Activated CD8-positive, alpha-beta T cell treated with anti-CD3 and anti-CD28 coated beads for 36 hours (primary cell): ENCODE results near the gene SIRT7. TPM values are rescaled to one million over a fixed set of nuclear protein-coding genes. Genes with fewer than 3 reads are reported as not detected.

Source experiments
- ATAC-seq: fragments of 200-7000 bp; cut with Tn5 transposase; one replicate; pipeline ENCODE4 v1.10.0; 2021; ENCODE audit warnings: mild to moderate bottlenecking, moderate library complexity
- CTCF ChIA-PET: fragments of 350-600 bp; sonication (Branson Sonifier 250); formaldehyde crosslinking; loops from one replicate; lab custom pipeline; 2021; ENCODE audit warnings: antibody characterized with exemption; lab: Charles Lee
- POLR2A ChIA-PET: fragments of 350-600 bp; sonication (Branson Sonifier 250); formaldehyde crosslinking; loops from one replicate; lab custom pipeline; 2021; ENCODE audit warnings: antibody characterized with exemption; lab: Charles Lee
- DNase-seq: peaks from one replicate; pipeline ENCODE4 v3.0.0-alpha.2; 2020
- H3K27ac Mint-ChIP-seq: one replicate; pipeline ENCODE4 v1.8.0; 2021; ENCODE audit warnings: mild to moderate bottlenecking, mixed read lengths
- H3K27me3 Mint-ChIP-seq: one replicate; pipeline ENCODE4 v1.8.0; 2021; ENCODE audit warnings: mixed read lengths
- H3K36me3 Mint-ChIP-seq: one replicate; pipeline ENCODE4 v1.8.0; 2021; ENCODE audit warnings: low read depth, mixed read lengths
- H3K4me1 Mint-ChIP-seq: one replicate; pipeline ENCODE4 v1.8.0; 2021; ENCODE audit warnings: low read depth, mixed read lengths
- H3K4me3 Mint-ChIP-seq: one replicate; pipeline ENCODE4 v1.8.0; 2021; ENCODE audit warnings: mild to moderate bottlenecking, moderate library complexity, mixed read lengths
- H3K9me3 Mint-ChIP-seq: one replicate; pipeline ENCODE4 v1.8.0; 2021; ENCODE audit warnings: mixed read lengths
- intact Hi-C: fragments of 100-400 bp; cut with micrococcal nuclease; formaldehyde crosslinking; loops from one replicate; pipeline ENCODE4 v1.10.0; 2022
- total RNA-seq, 2 experiments: library from RNA; stranded (reverse); gene quantifications; one replicate each; pipeline ENCODE4 v1.2.3, GENCODE V29; 2021
- TF ChIP-seq, protein P1 (sequence below): fragments of 200-600 bp; IDR thresholded peaks from one replicate; pipeline ENCODE4 v1.8.0; 2022; ENCODE audit warnings: antibody characterized with exemption, mild to moderate bottlenecking

Gene SIRT7
- total RNA-seq, 2 experiments from 2014 or later: 28.1 to 32.0 TPM

DNA sequence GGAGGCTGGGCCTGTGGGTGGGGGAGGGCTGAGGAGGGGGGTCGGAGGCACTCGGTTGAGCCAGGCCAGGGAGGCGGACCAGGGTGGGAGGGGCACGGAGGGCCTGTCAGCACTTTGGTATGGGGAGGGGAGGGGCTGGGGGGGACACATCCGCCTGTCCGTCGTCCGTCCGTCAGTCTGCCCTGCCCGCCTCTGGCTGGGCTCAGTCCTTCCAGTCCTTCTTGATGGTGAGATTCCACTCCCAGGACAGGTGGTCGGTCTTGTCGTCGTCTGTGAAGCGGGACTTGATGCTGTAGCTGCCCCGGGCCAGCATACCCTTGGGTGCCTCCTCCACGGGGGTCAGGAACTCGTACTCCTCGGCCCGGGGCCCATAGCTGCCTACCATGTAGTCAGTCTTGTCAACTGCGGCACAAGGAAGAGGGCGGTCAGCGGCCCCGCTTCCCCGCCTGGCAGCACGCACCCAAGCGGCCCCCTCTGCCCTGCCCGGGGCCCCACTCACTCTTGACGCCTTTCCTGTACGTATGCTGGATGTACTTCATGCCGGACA, 49.2 kb downstream of the SIRT7 start:
- H3K4me1 Mint-ChIP-seq: peaks cover 38% of the 10 kb centered on the region
- H3K36me3 Mint-ChIP-seq: peaks cover 40% of the 10 kb centered on the region
- peak overlapping the region; percentile 67 for H3K27ac Mint-ChIP-seq
- H3K9me3 Mint-ChIP-seq: no peaks in the 10 kb centered on the region
- CTCF ChIA-PET: interaction anchor here (0.9 to 2.2 kb wide), 12 partner anchors 9 to 236 kb away, joined by 3 to 13 read pairs (median 4); partner anchors contain the start of genes ARL16, CENPX, HGS and LRRC45
- ATAC-seq (no peak), DNase-seq (peak; percentile 38)
- intact Hi-C loops: no loop called here
- peak overlapping the region; percentile 88 for H3K4me3 Mint-ChIP-seq
- TF ChIP-seq, protein P1, sequence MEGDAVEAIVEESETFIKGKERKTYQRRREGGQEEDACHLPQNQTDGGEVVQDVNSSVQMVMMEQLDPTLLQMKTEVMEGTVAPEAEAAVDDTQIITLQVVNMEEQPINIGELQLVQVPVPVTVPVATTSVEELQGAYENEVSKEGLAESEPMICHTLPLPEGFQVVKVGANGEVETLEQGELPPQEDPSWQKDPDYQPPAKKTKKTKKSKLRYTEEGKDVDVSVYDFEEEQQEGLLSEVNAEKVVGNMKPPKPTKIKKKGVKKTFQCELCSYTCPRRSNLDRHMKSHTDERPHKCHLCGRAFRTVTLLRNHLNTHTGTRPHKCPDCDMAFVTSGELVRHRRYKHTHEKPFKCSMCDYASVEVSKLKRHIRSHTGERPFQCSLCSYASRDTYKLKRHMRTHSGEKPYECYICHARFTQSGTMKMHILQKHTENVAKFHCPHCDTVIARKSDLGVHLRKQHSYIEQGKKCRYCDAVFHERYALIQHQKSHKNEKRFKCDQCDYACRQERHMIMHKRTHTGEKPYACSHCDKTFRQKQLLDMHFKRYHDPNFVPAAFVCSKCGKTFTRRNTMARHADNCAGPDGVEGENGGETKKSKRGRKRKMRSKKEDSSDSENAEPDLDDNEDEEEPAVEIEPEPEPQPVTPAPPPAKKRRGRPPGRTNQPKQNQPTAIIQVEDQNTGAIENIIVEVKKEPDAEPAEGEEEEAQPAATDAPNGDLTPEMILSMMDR: no peak
- POLR2A ChIA-PET: interaction anchor here (1.0 to 7.3 kb wide), 9 partner anchors 8 to 202 kb away, joined by 3 to 73 read pairs (median 10); partner anchors contain the start of genes ALYREF, ANAPC11, CCDC137 and MCRIP1
- H3K27me3 Mint-ChIP-seq: no peaks in the 10 kb centered on the region

DNA sequence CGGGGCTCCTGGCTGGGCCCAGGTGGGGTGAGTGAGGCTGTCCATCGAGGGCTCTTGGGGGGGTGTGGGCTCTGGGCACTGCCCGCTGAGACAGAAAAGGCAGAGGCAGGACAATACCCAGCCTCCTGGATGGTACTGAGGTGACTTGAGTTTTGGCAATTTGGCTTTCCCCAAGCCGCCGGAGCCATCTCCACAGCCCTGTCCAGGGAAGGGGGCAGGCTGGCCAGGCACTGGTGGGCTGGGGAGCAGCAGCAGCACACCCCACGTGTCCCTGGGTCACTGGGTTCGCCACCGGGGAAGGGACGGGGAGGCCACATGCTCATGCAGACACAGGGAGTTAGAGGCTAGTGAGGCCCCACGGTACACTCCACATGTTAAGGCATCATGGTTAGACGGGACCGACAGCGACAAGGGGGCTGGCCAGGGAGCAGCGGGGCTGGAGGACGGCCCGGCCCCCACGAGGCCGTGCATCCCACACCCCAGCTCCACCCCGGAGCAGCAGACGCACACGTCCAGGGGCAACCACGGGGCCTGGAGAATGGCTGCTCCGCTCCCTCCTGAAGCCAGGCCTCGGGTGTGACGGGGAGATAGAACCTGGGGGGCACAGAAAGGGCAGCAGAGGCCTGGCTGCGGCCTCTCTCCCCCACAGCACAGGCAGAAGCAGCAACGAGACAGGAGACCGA, 49.8 kb downstream of the SIRT7 start:
- TF ChIP-seq, protein P1: no peak
- peak overlapping the region; percentile 45 for H3K4me3 Mint-ChIP-seq
- H3K4me1 Mint-ChIP-seq: peaks cover 39% of the 10 kb centered on the region
- H3K9me3 Mint-ChIP-seq: no peaks in the 10 kb centered on the region
- H3K36me3 Mint-ChIP-seq: peaks cover 46% of the 10 kb centered on the region
- intact Hi-C loops: no loop called here
- DNase-seq (peak; percentile 32), ATAC-seq (no peak)
- peak overlapping the region; percentile 83 for H3K27ac Mint-ChIP-seq
- POLR2A ChIA-PET: interaction anchor here (1.0 to 7.3 kb wide), 8 partner anchors 10 to 210 kb away, joined by 3 to 73 read pairs (median 4); partner anchors contain the start of gene MCRIP1
- CTCF ChIA-PET: interaction anchor here (1.0 kb wide), 2 partner anchors 99 to 162 kb away, joined by 3 read pairs; no protein-coding TSS in a partner anchor
- no peaks in the 10 kb centered on the region for H3K27me3 Mint-ChIP-seq

DNA sequence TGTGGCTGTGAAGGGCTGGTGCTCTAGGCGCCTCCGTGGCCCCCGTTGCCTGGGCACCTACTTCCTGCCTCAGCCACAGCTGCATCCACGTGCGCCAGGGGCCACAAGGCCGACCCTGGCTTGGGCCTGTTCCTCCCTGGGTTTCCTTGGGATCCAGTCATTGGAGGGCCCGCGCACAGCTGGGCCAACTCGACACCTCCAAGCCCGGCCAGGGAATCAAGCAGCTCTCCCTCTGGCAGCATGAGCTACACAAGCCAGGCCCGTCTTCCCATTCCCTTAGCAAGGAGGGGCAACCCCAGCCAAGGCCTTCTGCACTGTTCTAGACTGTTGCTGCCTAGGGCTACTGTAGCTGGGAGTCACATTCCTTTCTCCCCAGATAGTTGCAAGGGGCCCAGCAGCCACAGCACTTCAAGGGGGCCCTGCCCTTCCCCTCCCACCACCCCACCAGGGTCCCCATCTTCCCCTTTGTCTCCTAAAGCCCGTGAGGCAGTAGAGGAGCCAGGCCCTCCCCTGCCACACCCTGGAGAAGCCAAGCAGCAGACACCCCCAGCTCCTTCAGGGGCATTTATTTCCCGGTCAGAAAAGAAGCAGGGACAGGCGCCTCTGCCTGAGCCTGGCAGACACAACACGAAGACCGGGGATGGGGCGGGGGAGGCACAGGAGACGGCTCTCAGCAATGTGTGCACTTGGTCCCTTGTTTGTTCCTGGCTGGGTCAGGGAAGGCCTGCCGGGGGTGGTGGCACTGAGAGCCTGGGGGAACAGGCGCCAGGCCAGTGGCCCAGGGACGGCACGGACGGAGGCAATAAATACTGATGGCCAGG, 50.6 kb downstream of the SIRT7 start:
- ChIA-PET POLR2A (interaction anchor here (0.7 to 3.6 kb wide), 20 partner anchors 9 to 435 kb away, joined by 3 to 14 read pairs (median 4); partner anchors contain the start of genes ANAPC11, MCRIP1, MRPL12 and SLC25A10), CTCF (no interaction called here)
- Mint-ChIP-seq H3K27ac (peak overlapping the region; percentile 83), H3K27me3 (no peaks in the 10 kb centered on the region), H3K4me1 (peaks cover 39% of the 10 kb centered on the region), H3K4me3 (peak overlapping the region; percentile 25), H3K36me3 (peaks cover 49% of the 10 kb centered on the region), H3K9me3 (no peaks in the 10 kb centered on the region)
- TF ChIP-seq, protein P1: no peak
- ATAC-seq (no peak), DNase-seq (peak; percentile 58)
- intact Hi-C loops: no loop called here

DNA sequence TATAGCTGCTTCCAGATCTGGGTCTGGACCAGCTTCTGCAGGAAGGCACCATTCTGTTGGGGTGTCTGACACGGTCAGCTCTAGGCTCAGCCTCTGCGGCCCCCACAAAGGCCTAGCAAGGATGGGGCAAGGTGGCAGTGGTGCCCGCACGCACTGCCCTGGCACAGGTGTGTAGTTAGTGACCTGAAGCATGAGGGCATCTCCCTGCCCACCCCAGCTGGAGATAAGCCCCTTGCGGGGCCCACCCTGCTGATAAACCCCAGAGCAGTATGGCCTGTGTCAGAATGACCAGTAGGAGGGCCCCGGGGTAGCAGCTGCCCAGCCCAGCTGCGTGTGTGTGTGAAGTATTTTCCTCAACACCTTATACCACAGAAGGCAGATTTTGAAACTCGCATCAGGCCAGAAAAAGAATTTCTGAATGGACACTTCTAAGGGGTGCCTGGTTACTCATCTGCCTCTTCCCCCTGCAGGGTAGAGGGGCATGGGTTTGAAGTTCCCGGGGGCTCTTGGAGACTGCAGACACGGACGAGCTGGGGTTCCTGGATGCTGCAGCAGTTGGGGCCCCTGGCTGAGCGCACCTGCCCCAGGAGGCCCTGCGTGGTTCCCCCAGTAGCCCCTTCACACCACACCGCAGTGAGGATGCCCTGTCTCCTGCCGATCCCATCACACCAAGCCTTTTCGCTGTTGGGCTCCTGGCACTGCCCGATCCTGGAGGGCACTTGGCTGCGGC, 51.4 kb downstream of the SIRT7 start:
- DNase-seq (peak; percentile 20), ATAC-seq (no peak)
- peaks cover 50% of the 10 kb centered on the region for H3K36me3 Mint-ChIP-seq
- H3K27ac Mint-ChIP-seq: peak overlapping the region; percentile 83
- no peaks in the 10 kb centered on the region for H3K9me3 Mint-ChIP-seq
- POLR2A ChIA-PET: interaction anchor here (0.7 to 3.0 kb wide), 20 partner anchors 8 to 435 kb away, joined by 3 to 14 read pairs (median 4); partner anchors contain the start of genes ANAPC11, MCRIP1, MRPL12 and SLC25A10
- intact Hi-C loops: no loop called here
- TF ChIP-seq, protein P1: no peak
- H3K4me1 Mint-ChIP-seq: peaks cover 39% of the 10 kb centered on the region
- peak overlapping the region; percentile 25 for H3K4me3 Mint-ChIP-seq
- H3K27me3 Mint-ChIP-seq: no peaks in the 10 kb centered on the region
- CTCF ChIA-PET: interaction anchor here (0.6 to 1.2 kb wide), 2 partner anchors 88 to 131 kb away, joined by 3 read pairs; no protein-coding TSS in a partner anchor
